T-helper 22 cell (primary cell): ENCODE results near the gene TWF1.
"Not testable (repeated sequence)": the region's sequence is repeated elsewhere in the genome, so short reads cannot be mapped to it uniquely, and the experiment has no call there.

Experiments
- DNase-seq: peaks from one replicate; pipeline ENCODE4 v3.0.0-alpha.2; 2020; ENCODE audit warnings: low read depth

TWF1 gene

DNA sequence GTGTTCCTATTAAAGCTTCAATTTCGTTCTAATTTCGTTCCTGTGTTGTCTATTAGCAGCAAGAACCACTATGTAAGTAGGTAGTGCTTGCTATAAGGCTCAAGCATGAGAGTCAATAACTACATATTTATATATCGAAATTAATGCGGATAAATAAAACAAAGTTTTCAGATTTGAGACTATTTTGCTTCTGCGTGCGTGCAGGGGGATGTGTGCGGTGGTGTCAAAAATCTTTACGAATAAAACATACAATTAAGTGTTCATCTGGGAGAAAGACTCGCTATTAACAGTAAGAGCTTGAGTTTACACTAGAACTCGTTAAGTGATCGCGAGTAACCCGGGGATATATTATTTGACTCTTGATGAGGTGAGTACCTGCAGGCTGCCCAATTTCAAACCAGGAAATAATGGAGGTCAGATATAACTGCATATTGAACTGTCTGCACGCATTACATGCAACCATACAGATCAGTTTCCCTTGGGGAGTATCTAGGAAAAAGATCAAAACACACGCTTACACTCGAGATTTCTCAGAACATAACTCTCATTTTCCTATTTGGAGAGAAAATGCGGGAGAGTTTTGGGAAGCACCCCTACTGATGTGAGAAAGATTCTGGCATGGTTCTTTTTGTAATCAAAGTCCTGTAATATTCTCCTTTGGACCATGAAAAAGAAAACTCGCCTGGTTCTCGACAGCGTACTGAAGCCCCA is 813 bp downstream of the TWF1 start:
- DNase-seq: no peak

DNA sequence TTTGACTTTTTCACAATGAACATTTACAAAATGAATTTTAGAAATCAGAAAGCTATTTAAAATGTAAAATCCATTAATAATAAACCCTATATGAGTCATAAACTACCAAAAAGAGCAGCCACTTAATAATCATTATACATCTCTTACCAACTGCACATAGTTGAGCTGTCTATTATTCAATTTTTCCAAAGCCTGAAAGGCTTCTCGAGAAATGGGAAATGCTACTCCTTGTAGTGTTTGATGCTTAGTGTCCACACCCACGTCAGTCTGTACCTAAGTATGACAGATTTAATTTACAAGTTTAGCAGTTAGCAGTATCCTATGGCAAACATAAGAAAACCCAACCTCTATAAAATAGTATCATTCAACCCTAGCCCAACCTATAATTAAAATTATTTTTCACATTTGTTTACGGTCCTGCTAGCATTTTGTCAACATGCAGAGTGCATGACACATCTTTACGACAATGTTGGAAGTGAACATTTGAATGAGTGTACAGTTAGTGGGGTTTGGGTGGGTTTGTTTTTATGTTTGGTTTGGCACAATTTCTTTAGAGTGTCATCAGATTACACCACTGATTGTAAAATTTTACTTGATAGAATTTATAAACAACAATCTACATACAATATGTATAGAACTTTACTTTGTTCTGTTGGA is 8.4 kb downstream of the TWF1 start:
- DNase-seq: no peak

DNA sequence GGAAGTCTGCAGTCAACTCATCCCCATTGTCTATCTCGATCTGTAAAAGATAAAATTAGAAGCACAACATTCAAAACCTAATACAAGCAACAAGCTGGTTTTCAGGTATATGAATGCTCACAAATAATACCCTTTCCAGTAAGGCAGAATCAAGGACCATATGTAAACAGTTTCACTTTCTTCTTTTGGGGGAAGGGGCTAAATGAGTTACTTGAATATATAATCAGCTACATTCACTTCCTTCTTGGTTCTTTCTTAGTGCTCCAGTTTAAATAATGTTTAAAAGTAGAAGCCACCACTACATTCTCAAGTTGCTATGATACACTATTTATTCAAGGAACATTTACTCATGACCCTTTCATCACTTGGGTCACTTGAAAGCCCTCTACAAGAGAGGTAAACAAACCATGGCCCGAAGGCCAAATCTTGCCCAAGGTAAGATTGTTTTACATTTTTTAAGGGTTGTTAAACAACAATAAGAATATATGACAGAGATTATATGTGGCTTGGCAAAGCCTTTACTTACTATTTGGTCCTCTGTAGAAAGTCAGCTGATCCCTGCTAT is 10.3 kb downstream of the TWF1 start:
- DNase-seq: no peak

DNA sequence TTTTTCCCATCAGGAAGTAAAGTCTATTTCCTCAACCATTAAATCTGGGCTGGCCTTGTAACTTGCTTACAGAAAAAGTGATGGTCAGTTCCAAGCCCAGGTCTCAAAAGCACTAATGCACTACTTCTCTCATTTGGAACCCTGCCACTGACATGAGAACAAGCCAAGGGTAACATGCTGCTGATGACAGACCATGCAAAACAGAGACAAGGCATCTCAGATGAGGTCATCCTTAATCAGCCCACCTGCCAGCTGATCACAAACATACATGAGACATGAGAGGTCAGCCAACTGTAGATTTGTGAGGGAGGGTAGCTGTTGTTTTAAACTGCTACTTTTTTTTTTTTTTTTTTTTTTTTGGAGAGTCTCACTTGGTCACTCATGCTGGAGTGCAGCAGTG is 16.2 kb downstream of the TWF1 start:
- no peak for DNase-seq

DNA sequence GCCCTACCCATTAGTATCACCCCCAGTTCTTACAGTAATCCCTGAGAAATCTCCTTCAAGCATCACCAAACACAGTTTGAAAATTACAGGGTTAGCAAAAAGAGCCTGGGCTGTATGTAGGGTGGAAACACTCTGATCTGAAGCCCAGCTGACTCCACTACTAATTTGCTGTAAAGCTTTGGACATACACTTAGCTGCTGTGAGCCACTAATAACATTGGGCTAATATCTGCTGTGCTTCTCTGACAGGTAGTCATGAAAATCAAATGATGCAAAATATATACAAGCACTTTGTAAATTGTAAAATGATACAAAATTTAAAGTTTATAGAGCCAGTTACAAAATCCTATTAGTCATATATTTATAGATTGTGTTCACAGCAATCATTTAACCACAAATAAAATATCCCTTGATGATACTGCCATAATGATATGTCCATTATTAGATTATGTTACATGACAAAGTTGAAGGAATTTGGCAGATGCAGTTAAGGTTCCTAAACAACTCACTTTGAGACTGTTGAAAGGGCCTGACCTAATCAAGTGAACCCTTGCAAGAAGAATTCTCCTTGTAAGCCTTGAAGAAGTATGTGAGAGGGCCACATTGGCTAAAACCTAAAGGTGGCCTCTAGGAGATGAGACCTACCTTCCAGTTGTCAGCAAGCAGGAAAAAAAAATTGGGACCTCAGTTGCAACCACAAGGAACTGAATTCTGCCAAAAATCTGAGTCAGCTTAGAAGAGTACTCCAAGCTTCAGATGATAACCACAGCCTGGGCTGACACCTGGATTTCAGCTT is 19.0 kb downstream of the TWF1 start:
- no peak for DNase-seq

DNA sequence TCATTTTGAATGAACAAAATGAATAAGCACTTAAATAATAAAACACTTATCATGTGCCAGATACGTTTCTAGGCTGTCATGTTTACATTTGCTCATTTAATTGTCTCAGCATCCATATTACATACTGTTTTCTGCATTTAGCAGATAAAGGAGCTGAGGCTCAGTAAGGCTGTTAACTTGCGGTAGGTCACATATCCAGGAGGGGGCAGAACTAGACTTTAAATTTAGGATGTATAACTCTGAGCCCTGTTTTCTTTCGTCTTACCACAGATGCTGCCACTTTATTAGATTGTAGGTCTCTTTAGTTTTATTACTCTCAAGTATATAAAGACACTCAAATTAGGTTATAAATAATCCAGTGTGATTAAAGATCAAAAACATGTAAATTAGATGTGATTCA is 29.6 kb downstream of the TWF1 start:
- DNase-seq: no peak

DNA sequence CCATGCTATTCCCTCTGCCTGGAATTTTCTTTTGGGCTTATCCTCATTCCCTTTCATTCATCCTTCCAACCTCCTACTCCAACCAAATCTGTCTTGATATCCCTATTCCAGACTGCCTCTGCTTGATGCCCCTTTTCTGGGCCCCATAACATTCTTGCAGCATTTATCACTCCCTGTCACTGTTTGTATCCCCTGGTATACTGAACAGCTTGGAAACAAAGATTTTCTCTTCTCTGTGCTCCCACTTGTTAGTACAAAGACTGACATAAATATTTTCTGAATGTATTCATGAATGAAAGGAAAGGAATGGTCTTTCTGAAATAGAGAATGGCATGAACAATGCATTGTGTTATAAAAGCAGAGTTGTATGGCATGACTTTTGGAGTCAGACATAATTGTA is 39.8 kb downstream of the TWF1 start:
- DNase-seq: no peak

DNA sequence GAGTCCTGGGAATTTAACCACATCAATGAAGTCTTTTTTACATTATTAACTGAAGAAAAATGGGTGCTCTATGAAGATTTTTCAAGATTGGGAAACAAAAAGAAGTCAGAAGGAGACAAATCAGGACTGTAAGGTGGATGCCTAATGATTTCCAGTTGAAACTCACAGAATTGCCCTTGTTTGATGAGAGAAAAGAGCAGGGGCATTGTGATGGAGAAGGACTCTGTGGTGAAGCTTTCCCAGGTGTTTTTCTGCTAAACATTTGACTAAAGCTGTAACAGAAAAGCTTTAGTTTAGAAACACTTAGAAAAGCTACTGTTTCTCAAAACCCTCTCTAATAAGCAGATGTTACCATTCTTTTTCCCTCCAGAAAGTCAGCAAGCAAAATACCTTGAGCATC is 41.6 kb downstream of the TWF1 start:
- no peak for DNase-seq

DNA sequence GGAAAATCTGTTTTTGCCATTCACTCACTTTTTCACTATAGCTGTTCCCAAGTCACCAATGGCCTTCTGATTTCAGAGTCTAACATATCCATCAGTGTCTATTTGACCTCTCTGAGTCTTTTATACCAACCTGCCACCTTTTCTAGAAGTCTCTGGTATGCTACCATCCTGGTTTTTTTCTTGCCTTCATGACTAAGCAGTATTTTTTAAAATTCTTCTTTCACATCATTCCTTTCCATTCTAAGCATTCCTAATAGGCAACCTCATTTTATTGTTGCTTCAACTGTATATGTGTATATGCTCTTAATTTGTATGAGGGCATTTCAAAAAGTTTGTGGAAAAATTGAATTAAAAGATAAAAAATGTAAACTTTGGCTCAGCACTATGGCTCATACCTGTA is 42.3 kb downstream of the TWF1 start:
- DNase-seq: no peak

DNA sequence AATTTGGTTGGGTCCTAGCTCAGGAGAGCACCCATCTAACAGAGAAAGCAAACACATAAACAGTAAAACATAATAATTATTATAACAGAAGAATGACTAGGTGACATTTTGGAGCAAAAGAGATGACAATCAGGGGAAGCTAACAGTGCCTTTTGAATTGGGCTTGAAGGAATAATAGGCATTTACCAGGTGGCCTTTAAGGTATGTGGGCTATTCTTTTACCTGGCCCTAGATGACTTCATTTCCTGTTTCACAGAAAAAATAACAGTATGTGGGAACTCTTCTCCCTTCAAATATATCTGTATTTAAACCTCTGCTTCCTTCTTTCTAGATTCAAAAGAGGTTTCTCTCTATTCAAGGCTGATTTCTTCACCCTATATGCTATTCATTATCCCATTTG is 43.5 kb downstream of the TWF1 start:
- DNase-seq: no peak

DNA sequence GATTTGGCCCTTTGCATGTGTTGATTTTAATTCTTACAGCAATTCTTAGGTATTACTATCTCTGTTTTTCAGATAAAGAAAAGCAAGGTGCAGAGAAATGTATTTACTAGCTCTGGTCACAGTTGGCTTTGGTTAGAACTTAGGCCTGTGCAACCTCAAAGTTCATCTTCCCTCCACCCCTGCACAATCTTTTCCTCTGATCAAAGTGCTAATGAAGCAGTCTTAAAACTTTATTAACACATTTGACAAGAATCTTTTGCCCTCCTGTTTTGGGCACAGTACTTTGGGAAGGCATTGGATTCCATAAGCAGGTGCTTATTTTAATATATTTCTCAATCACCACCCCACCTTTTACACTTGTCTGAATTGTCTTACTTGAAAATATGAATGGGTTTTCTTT is 44.6 kb downstream of the TWF1 start:
- DNase-seq: no peak

DNA sequence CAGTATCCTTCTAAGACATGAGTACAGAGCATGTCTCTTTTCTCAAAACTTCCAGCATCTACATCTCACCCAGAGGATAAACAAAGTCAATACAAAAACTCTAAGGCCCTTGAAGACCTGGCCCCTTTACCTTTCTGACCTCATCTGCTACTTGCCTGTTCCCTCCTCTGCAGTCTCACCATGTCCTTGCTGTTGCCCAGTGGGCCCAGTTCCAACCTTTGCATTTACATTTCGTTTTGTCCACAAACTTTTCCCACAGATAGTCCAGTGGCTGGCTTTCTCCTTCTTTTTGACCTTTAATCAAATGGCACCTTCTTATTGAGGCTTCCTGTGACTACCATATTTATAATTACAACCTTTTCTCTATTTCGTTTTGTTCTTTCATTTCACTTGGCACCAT is 45.7 kb downstream of the TWF1 start:
- no peak for DNase-seq

DNA sequence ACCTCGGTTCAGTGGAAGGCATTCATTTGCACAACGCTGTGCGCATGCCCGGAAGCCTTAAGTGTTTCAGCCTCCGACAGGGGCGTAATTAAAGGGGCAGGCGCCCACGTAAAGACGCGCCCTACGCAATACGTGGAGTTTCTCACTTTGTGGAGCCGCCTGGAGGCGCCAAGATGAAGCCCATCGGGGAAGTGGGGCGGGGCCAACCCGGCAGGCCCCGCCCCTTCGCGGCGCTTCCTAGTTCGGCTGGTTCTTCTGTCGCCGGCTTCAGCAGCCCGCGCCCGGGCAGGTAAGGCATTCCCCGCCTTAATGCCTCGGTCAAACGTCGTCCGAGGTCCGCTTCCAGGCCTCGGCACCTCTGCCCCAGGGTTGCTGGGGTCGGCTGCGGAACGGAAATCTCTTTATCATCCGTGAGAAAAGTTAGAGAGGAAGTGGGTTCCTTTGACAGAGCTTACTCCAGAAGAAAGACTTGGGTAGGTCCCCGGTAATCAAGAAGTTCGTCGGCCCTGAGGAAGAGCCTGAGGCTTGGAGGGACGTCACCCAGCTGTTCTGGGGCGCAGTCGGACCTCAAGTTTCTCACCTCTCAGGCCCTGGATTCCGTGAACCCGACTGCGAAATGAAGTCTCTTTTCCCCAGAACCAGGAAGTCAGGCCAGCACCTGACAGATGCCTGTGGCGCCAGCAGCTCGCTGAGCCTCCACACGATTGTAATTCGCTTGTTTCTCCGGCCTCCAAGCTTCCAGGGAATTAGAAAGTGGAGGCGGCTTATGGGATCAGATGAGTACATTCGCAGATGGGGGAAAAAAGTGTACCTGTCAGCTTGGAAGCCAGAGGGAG is 47.2 kb downstream of the TWF1 start, which contains the start of the genes IRAK4 and PUS7L:
TSS of gene IRAK4 (plus strand) at position 224 of the 836 bp plus-strand sequence. CDS start 9,161 bp downstream, outside the sequence.
TSS of gene PUS7L (minus strand) at position 63 of the 836 bp plus-strand sequence. CDS start 3,545 bp downstream, outside the sequence.
- peak; percentile 92 for DNase-seq

DNA sequence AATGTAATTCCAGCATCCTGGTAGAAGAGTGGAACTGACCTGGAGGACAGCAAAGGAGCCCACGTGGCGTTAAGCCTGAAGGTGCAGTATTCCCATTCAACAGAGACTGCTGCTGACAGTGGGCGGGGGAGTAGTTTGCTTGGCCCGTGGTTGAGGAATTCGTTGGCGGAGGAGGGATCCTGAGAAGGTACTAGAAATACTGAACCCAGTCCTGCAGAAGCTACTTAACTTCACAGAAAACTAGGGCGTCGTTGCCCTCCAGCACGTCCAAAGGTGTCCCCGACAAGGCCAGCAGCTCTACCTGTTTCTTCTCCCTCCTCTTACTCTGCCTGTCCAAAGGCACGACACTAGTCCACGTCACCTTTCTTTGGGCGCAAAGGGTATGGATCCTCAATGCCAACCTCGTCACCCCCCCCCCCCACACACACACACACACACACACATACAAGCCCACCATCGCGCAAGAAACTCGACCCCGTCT is 47.8 kb downstream of the TWF1 start:
- DNase-seq: no peak

DNA sequence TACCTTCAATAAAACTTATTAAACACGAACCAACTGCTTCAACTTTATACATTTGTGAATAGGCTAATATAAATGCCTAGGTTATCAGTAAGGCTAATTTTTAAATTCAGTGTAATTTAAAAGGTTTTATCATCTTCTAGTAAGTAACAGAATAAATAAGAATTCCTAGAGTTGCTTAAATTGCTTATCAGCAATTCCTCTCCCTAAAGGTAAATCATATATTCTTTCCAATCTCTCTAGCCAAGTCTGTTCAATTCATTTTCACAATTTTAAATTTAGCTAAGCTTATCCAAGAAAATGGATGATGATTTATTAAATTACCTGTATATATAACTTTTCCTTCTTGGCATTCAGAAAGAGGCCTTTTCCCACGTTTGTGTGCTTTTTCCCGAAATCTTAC is 52.1 kb downstream of the TWF1 start:
- DNase-seq: no peak

DNA sequence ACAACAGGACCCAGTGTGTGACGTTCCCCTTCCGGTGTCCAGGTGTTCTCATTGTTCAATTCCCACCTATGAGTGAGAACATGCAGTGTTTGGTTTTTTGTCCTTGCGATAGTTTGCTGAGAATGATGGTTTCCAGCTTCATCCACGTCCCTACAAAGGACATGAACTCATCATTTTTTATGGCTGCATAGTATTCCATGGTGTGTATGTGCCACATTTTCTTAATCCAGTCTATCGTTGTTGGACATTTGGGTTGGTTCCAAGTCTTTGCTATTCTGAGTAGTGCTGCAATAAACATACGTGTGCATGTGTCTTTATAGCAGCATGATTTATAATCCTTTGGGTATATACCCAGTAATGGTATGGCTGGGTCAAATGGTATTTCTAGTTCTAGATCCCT is 54.8 kb downstream of the TWF1 start:
- not testable (repeated sequence) for DNase-seq

DNA sequence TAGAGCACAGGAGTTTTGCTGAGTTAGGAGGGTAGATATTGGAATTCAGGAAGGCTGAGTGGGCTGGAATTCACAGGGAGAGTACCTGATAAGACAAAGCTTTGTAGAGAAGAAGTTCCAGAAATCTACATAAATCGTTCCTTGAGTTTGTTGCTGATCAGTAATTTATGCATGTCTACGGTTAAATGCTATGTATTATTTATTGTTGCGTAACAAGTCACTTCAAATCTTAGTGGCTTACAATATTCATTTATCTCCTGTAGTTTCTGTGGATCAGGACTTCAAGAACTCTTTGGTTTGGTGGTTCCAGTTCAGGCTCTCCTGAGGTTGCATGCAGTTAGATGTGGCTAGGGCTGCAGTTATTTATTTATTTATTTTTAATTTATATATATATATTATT is 55.3 kb downstream of the TWF1 start:
- DNase-seq: no peak

DNA sequence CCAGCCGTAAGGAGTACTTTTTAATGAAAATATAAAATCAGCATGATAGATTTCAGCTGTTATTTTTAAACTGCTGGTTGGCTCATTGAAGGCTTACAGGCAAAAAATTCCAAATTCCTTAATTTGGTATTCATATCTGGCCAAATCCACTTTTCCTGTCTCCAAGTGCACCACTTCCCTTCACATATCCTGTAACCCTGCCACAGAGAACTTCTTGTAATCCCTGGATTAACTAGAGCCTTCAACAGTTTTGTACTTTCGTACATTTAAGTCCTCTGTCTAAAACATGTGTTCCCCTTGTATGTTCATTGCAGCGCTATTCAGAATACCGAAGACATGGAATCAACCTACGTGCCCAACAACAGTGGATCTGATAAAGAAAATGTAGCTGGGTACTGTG is 57.1 kb downstream of the TWF1 start:
- no peak for DNase-seq

DNA sequence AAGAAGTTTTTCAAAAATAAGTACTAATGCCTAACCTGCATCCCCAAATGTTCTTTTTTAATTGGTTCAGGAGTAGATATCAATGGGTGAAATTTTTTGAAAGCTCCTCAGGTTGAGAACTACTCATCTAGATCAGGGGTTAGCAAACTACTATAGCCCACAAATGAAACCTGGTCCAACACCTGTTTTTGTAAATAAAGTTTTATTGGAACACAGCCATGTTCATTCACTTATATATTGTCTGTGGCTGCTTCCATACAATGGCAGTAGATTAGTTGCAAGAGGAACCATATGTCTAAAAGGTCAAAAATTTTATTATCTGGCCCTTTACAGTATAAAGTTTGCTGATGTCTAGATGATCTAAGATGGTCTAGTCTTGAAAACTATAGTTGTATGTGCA is 61.3 kb downstream of the TWF1 start:
- no peak for DNase-seq
